K562 (cell line): ENCODE results near the gene TBX3. TPM values are rescaled to one million over a fixed set of nuclear protein-coding genes. Genes with fewer than 3 reads are reported as not detected.

Experiments used
- ATAC-seq: fragments of 200-7000 bp; cut with Tn5 transposase; 3 replicates; pipeline ENCODE4 v1.9.1; 2020; ENCODE audit warnings: moderate library complexity
- BruUV-seq: library from RNA; stranded (reverse); fragments of 400-500 nt; replicated peaks from 2 replicates; lab custom pipeline; 2021; lab: Mats Ljungman, UMichigan
- CTCF ChIA-PET: fragments of 300-600 bp; formaldehyde crosslinking; extraction: SDS; loops from one replicate; lab custom pipeline; 2021; ENCODE audit warnings: low intra/inter-chr PET ratio; lab: Yijun Ruan, JAX
- POLR2A ChIA-PET: fragments of 300-600, 350-650 bp; sonication (Branson Sonifier 250); formaldehyde crosslinking; extraction: SDS; loops from one replicate; lab custom pipeline; 2021; ENCODE audit warnings: antibody characterized with exemption, inconsistent platforms; lab: Yijun Ruan, JAX
- DNase-seq, 4 experiments: peaks; one replicate each; pipeline versions ENCODE4 v3.0.0 to v3.0.0-alpha.2; 2011 to 2018; ENCODE audit warnings: low spot score in 3 of 4, mixed read lengths in 3 of 4; ENCODE audit errors: extremely low read depth in 1 of 4
- FAIRE-seq: peaks from 2 replicates; lab custom pipeline; 2011; peaks lifted over from hg19 to GRCh38; lab: Jason Lieb, UNC
- H2AFZ ChIP-seq: 2 replicates; pipeline ENCODE4 v1.6.0; 2011; ENCODE audit warnings: low read depth, low read length, control low read depth, inconsistent platforms
- H3K27ac ChIP-seq: fragments of 200-600 bp; 3 replicates; pipeline ENCODE4 v1.8.0; 2011; ENCODE audit warnings: low read depth, mild to moderate bottlenecking, control low read depth, inconsistent platforms, low read length, moderate library complexity, mixed read lengths; ENCODE audit errors: extremely low read depth
- H3K27me3 ChIP-seq, 2 experiments: fragments of 300-600 bp in 1 of 2; 2 replicates in 1 of 2; 3 replicates in 1 of 2; pipeline versions ENCODE4 v1.6.0 to v1.8.0; 2011; ENCODE audit warnings: inconsistent platforms in 2 of 2, low read length in 2 of 2, mild to moderate bottlenecking in 1 of 2, mixed read lengths in 1 of 2, moderate library complexity in 1 of 2; ENCODE audit not compliant: control insufficient read depth in 2 of 2, insufficient read depth in 2 of 2
- H3K36me3 ChIP-seq: fragments of 300-600 bp; 3 replicates; pipeline ENCODE4 v1.8.0; 2011; ENCODE audit warnings: mild to moderate bottlenecking, low read length, inconsistent platforms; ENCODE audit not compliant: control insufficient read depth, insufficient read depth
- H3K4me1 ChIP-seq, 2 experiments: fragments of 200-600 bp in 1 of 2; replicated peaks in 1 of 2; 2 replicates in 1 of 2; 3 replicates in 1 of 2; pipeline versions ENCODE4 v1.5.1 to v1.8.0; 2011; ENCODE audit warnings: inconsistent platforms in 2 of 2, low read length in 2 of 2, mild to moderate bottlenecking in 1 of 2, mixed read lengths in 1 of 2, moderate library complexity in 1 of 2; ENCODE audit not compliant: control insufficient read depth in 2 of 2, insufficient read depth in 2 of 2
- H3K4me2 ChIP-seq: 2 replicates; pipeline ENCODE4 v1.6.1; 2011; ENCODE audit warnings: low read length, control low read depth, inconsistent platforms, mixed read lengths; ENCODE audit not compliant: insufficient read depth
- H3K4me3 ChIP-seq: fragments of 200-600 bp; sonication (generic), shearing (Covaris generic); 2 replicates; pipeline ENCODE4 v1.5.1; 2016; ENCODE audit warnings: control low read depth, inconsistent platforms
- H3K79me2 ChIP-seq: fragments of 200-600 bp; 3 replicates; pipeline ENCODE4 v1.8.0; 2011; ENCODE audit warnings: low read length, inconsistent platforms; ENCODE audit not compliant: control insufficient read depth, insufficient read depth
- H3K9ac ChIP-seq, 2 experiments: 2 replicates each; pipeline versions ENCODE4 v1.6.0 to v1.6.1; 2011; ENCODE audit warnings: low read depth in 2 of 2, low read length in 2 of 2, control low read depth in 1 of 2, inconsistent platforms in 1 of 2, mild to moderate bottlenecking in 1 of 2, mixed read lengths in 1 of 2; ENCODE audit not compliant: insufficient read depth in 1 of 2
- H3K9me1 ChIP-seq: one replicate; pipeline ENCODE4 v1.6.0; 2011; ENCODE audit warnings: inconsistent platforms, mild to moderate bottlenecking, low read length, moderate library complexity; ENCODE audit not compliant: control insufficient read depth, insufficient read depth
- H3K9me3 ChIP-seq: replicated peaks from 2 replicates; pipeline ENCODE4 v1.5.1; 2011; ENCODE audit warnings: low read depth, low read length, inconsistent platforms; ENCODE audit not compliant: control insufficient read depth, insufficient read depth
- H4K20me1 ChIP-seq: replicated peaks from 2 replicates; pipeline ENCODE4 v1.6.1; 2011; ENCODE audit warnings: low read length, inconsistent platforms, mixed read lengths; ENCODE audit not compliant: control insufficient read depth, insufficient read depth
- IRF2 ChIP-seq: sonication (generic); formaldehyde crosslinking; IDR thresholded peaks from 2 replicates; pipeline ENCODE4 v1.8.1; 2022; ENCODE audit warnings: mild to moderate bottlenecking, missing genetic modification reagents
- WGBS: fragments of 100-300 bp; shearing (Covaris generic); methylation state at CpG from one replicate; pipeline ENCODE4 v1.1.6; 2016; ENCODE audit warnings: low coverage, mixed read lengths; ENCODE audit not compliant: insufficient coverage; ENCODE audit errors: missing lambda C conversion rate; 5-methylcytosine and 5-hydroxymethylcytosine counted together
- in situ Hi-C: fragments of 300-500 bp; cut with MboI; formaldehyde crosslinking; loops from 4 replicates; pipeline ENCODE4 v1.15.0; 2018; ENCODE audit warnings: inconsistent platforms, mixed read lengths
- intact Hi-C: fragments of 100-400 bp; cut with micrococcal nuclease; formaldehyde crosslinking; loops from 2 replicates; pipeline ENCODE4 v1.14.2; 2022
- polyA plus RNA-seq, 8 experiments: library from polyadenylated mRNA; depleted of rRNA in 4 of 8; stranded (reverse) in 5 of 8; unstranded in 3 of 8; fragments of >200 nt; fragmentation: Nextera tagmentation in 2 of 8; fragmentation: Illumina TruSeq in 1 of 8; extraction: Ambion mirVana in 2 of 8; extraction: Trizol in 1 of 8; gene quantifications; 2 replicates each; pipeline versions ENCODE4 v1.2.1 to v1.2.3, GENCODE V29; 2011 to 2014; ENCODE audit warnings: inconsistent platforms in 1 of 8, missing spikeins in 1 of 8
- total RNA-seq, 7 experiments: library from RNA; depleted of rRNA in 6 of 7; stranded (reverse); fragments of >200 nt in 6 of 7; fragmentation: Illumina TruSeq in 2 of 7; extraction: Trizol in 2 of 7; gene quantifications; 2 replicates each; pipeline versions ENCODE4 v1.2.1 to v1.2.3, GENCODE V29; 2011 to 2021; ENCODE audit warnings: low replicate concordance in 1 of 7
- TF ChIP-seq, protein P1 (sequence below): fragments of 450-650 bp; formaldehyde crosslinking; IDR thresholded peaks from 2 replicates; pipeline ENCODE4 v1.4.0; 2020; ENCODE audit warnings: mild to moderate bottlenecking, mixed read lengths

TBX3 gene
- total and polyA plus RNA-seq, 9 of the 15 experiments (the other 6 are each of a cell fraction or from before 2014, with no cell fraction given), result 0.03 to 0.60 (median 0.19) TPM

- intact Hi-C loops (no loop called here), in situ Hi-C loops (no loop called here)
- ChIA-PET CTCF (no interaction called here), POLR2A (interaction anchor here (0.7 kb wide), 1 partner anchor 24 kb away, joined by 3 read pairs; no protein-coding TSS in a partner anchor)
- BruUV-seq, result no TSS peak
- no peaks in the 10 kb centered on the region; the same call in 1 of the 2 replicates for H4K20me1 ChIP-seq
- TF ChIP-seq IRF2 (CRISPR knock-in tag), result no peak
- TF ChIP-seq, protein P1, sequence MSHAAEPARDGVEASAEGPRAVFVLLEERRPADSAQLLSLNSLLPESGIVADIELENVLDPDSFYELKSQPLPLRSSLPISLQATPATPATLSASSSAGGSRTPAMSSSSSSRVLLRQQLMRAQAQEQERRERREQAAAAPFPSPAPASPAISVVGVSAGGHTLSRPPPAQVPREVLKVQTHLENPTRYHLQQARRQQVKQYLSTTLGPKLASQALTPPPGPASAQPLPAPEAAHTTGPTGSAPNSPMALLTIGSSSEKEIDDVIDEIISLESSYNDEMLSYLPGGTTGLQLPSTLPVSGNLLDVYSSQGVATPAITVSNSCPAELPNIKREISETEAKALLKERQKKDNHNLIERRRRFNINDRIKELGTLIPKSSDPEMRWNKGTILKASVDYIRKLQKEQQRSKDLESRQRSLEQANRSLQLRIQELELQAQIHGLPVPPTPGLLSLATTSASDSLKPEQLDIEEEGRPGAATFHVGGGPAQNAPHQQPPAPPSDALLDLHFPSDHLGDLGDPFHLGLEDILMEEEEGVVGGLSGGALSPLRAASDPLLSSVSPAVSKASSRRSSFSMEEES (CRISPR knock-in tag), result peak; percentile 41; the same call in 1 of the 2 replicates
- H3K9ac ChIP-seq, result no peak overlapping the region
- no peak for DNase-seq
- no peaks in the 10 kb centered on the region for H3K4me1 ChIP-seq
- WGBS, result 0% methylated on average over 8 of the region's 9 CpGs
- H3K27me3 ChIP-seq, result peaks cover 5 to 10% of the 10 kb centered on the region in 2 experiments; a peak in 2 of 5 replicates
- H3K9me1 ChIP-seq, result no peaks in the 10 kb centered on the region
- no peaks in the 10 kb centered on the region for H3K36me3 ChIP-seq
- no peaks in the 10 kb centered on the region for H3K9me3 ChIP-seq
- no peak for ATAC-seq
- H3K4me2 ChIP-seq, result no peak overlapping the region
- H3K79me2 ChIP-seq, result no peaks in the 10 kb centered on the region
- H2AFZ ChIP-seq, result no peak overlapping the region
- FAIRE-seq, result no peak
- no peak overlapping the region for H3K27ac ChIP-seq
- H3K4me3 ChIP-seq, result no peak overlapping the region
These were observed 29.7 kb upstream of the TBX3 start for GRCh38 chr12:114713466-114714215.
